CD14-positive monocyte (primary cell): Measurements from ENCODE around the gene HTR2C. TPM values are rescaled to one million over a fixed set of nuclear protein-coding genes. Genes with fewer than 3 reads are reported as not detected.

Source experiments
- DNase-seq, 3 donors: peaks; one replicate each; pipeline ENCODE4 v3.0.0-alpha.2; 2011 to 2022
- H2AFZ ChIP-seq: 2 replicates; pipeline ENCODE4 v1.6.0; 2012; ENCODE audit warnings: mild to moderate bottlenecking, low read depth, low read length, inconsistent platforms; ENCODE audit not compliant: insufficient read depth, poor library complexity, severe bottlenecking
- H3K27ac ChIP-seq, 2 donors: 1 replicate in 1 of 2; 2 replicates in 1 of 2; pipeline ENCODE4 v1.5.1; 2012 to 2013; ENCODE audit warnings: low read length in 2 of 2, control low read depth in 1 of 2, inconsistent platforms in 1 of 2, low read depth in 1 of 2, mild to moderate bottlenecking in 1 of 2
- H3K27me3 ChIP-seq, 2 donors: one replicate each; pipeline versions ENCODE4 v1.6.0 to v1.6.1; 2011 to 2013; ENCODE audit warnings: low read length in 2 of 2; ENCODE audit not compliant: control insufficient read depth in 2 of 2, insufficient read depth in 2 of 2
- H3K36me3 ChIP-seq, 2 donors: replicated peaks in 1 of 2; 1 replicate in 1 of 2; 2 replicates in 1 of 2; pipeline versions ENCODE4 v1.5.1 to v1.6.1; 2012 to 2013; ENCODE audit warnings: low read length in 2 of 2, control low read depth in 1 of 2, inconsistent platforms in 1 of 2, mild to moderate bottlenecking in 1 of 2; ENCODE audit not compliant: insufficient read depth in 2 of 2, control insufficient read depth in 1 of 2
- H3K4me1 ChIP-seq, 2 donors: 1 replicate in 1 of 2; 2 replicates in 1 of 2; pipeline versions ENCODE4 v1.5.1 to v1.6.1; 2012 to 2013; ENCODE audit warnings: low read length in 2 of 2, control low read depth in 1 of 2, inconsistent platforms in 1 of 2, mild to moderate bottlenecking in 1 of 2, moderate library complexity in 1 of 2; ENCODE audit not compliant: insufficient read depth in 2 of 2, control insufficient read depth in 1 of 2
- H3K4me2 ChIP-seq: replicated peaks from 2 replicates; pipeline ENCODE3; 2012; ENCODE audit warnings: low read length, moderate library complexity, mild to moderate bottlenecking; ENCODE audit not compliant: poor library complexity, severe bottlenecking; ENCODE audit errors: extremely low read depth
- H3K4me3 ChIP-seq, 3 experiments: fragments of 200-600 bp in 1 of 3; sonication (generic) in 1 of 3; replicated peaks in 1 of 3; 1 replicate in 2 of 3; 2 replicates in 1 of 3; pipeline ENCODE4 v1.5.1; 2011 to 2013; ENCODE audit warnings: low read length in 3 of 3, mild to moderate bottlenecking in 3 of 3, control low read depth in 2 of 3, low read depth in 2 of 3, inconsistent platforms in 1 of 3, moderate library complexity in 1 of 3
- H3K79me2 ChIP-seq: 2 replicates; pipeline ENCODE4 v1.6.0; 2012; ENCODE audit warnings: mild to moderate bottlenecking, control low read depth, inconsistent platforms, low read length, moderate library complexity; ENCODE audit not compliant: insufficient read depth
- H3K9ac ChIP-seq: 2 replicates; pipeline ENCODE4 v1.6.0; 2017; ENCODE audit warnings: low read length, mild to moderate bottlenecking; ENCODE audit not compliant: insufficient read depth, poor library complexity, severe bottlenecking
- H3K9me3 ChIP-seq, 2 donors: replicated peaks in 1 of 2; 1 replicate in 1 of 2; 2 replicates in 1 of 2; pipeline versions ENCODE4 v1.5.1 to v1.6.1; 2012 to 2013; ENCODE audit warnings: low read length in 2 of 2, control low read depth in 1 of 2; ENCODE audit not compliant: control insufficient read depth in 1 of 2, insufficient read depth in 1 of 2
- H4K20me1 ChIP-seq: 2 replicates; pipeline ENCODE4 v1.6.0; 2012; ENCODE audit warnings: mild to moderate bottlenecking, low read length, control low read depth, moderate library complexity; ENCODE audit not compliant: insufficient read depth
- H3K27ac Mint-ChIP-seq, 7 donors: one replicate each; pipeline ENCODE4 v1.8.0; 2020; ENCODE audit warnings: mild to moderate bottlenecking in 7 of 7, mixed read lengths in 7 of 7, moderate library complexity in 6 of 7, inconsistent platforms in 2 of 7
- H3K27me3 Mint-ChIP-seq, 3 donors: one replicate each; pipeline ENCODE4 v1.8.0; 2021 to 2022; ENCODE audit warnings: low read depth in 3 of 3, mild to moderate bottlenecking in 3 of 3, mixed read lengths in 3 of 3, moderate library complexity in 3 of 3, inconsistent platforms in 1 of 3
- H3K36me3 Mint-ChIP-seq, 2 donors: one replicate each; pipeline ENCODE4 v1.8.0; 2020; ENCODE audit warnings: mixed read lengths in 2 of 2, inconsistent platforms in 1 of 2, mild to moderate bottlenecking in 1 of 2
- H3K4me1 Mint-ChIP-seq: one replicate; pipeline ENCODE4 v1.8.0; 2020; ENCODE audit warnings: mild to moderate bottlenecking, mixed read lengths
- H3K4me3 Mint-ChIP-seq, 2 donors: one replicate each; pipeline ENCODE4 v1.8.0; 2020; ENCODE audit warnings: mild to moderate bottlenecking in 2 of 2, mixed read lengths in 2 of 2, moderate library complexity in 1 of 2
- H3K9me3 Mint-ChIP-seq, 7 donors: one replicate each; pipeline ENCODE4 v1.8.0; 2020 to 2022; ENCODE audit warnings: mixed read lengths in 7 of 7, mild to moderate bottlenecking in 6 of 7, moderate library complexity in 6 of 7, inconsistent platforms in 2 of 7
- CTCF ChIP-seq: fragments of 200-600 bp; IDR thresholded peaks from one replicate; pipeline ENCODE4 v1.8.0; 2022; ENCODE audit warnings: antibody characterized with exemption, mild to moderate bottlenecking
- intact Hi-C, 2 donors: fragments of 100-400 bp; cut with micrococcal nuclease; formaldehyde crosslinking; loops; one replicate each; pipeline versions ENCODE4 v1.15.0 to v1.15.1; 2023
- polyA plus RNA-seq, 3 donors: library from polyadenylated mRNA; depleted of rRNA in 1 of 3; unstranded in 2 of 3; stranded (reverse) in 1 of 3; fragments of 300-500 nt in 2 of 3; fragments of >200 nt in 1 of 3; fragmentation: Illumina TruSeq in 2 of 3; gene quantifications; 1 replicate in 2 of 3; 2 replicates in 1 of 3; pipeline ENCODE4 v1.2.3, GENCODE V29; 2012 to 2021

The HTR2C gene
- polyA plus RNA-seq, 3 donors: 0.04 TPM; not detected in 2

GRCh38 chrX:114924856-114925255 is 341.0 kb downstream of the HTR2C start:
- Histone ChIP-seq H3K4me1 (no peaks in the 10 kb centered on the region), H3K36me3 (no peaks in the 10 kb centered on the region), H3K27me3 (no peaks in the 10 kb centered on the region), H2AFZ (no peak overlapping the region), H3K9me3 (no peaks in the 10 kb centered on the region), H4K20me1 (no peaks in the 10 kb centered on the region), H3K27ac (no peak overlapping the region), H3K4me3 (no peak overlapping the region), H3K79me2 (no peaks in the 10 kb centered on the region), H3K4me2 (no peak overlapping the region), H3K9ac (no peak overlapping the region)
- H3K36me3 Mint-ChIP-seq: no peaks in the 10 kb centered on the region
- H3K9me3 Mint-ChIP-seq: peaks cover 0 to 2% (median 2%) of the 10 kb centered on the region in 7 donors
- TF ChIP-seq CTCF: no peak
- H3K27me3 Mint-ChIP-seq: peaks cover 0 to 5% (median 0%) of the 10 kb centered on the region in 3 donors
- no peak overlapping the region for H3K4me3 Mint-ChIP-seq
- H3K27ac Mint-ChIP-seq: no peak overlapping the region
- no peaks in the 10 kb centered on the region for H3K4me1 Mint-ChIP-seq
- intact Hi-C loops: no loop called here
- DNase-seq: no peak

- H3K9me3 ChIP-seq: peaks cover 8 to 12% of the 10 kb centered on the region in 2 donors
- no peak overlapping the region for H3K4me3 ChIP-seq
- Mint-ChIP-seq H3K9me3 (peaks cover 1 to 27% (median 5%) of the 10 kb centered on the region in 7 donors), H3K4me1 (no peaks in the 10 kb centered on the region), H3K27ac (peak overlapping the region in 1 of 7 donors; percentile 42), H3K36me3 (no peaks in the 10 kb centered on the region), H3K27me3 (peaks cover 0 to 4% (median 0%) of the 10 kb centered on the region in 3 donors), H3K4me3 (no peak overlapping the region)
- no peaks in the 10 kb centered on the region for H3K4me1 ChIP-seq
- H3K9ac ChIP-seq: no peak overlapping the region
- no peak overlapping the region for H3K27ac ChIP-seq
- no peaks in the 10 kb centered on the region for H3K79me2 ChIP-seq
- no peaks in the 10 kb centered on the region for H3K36me3 ChIP-seq
- H3K4me2 ChIP-seq: no peak overlapping the region
- H2AFZ ChIP-seq: no peak overlapping the region
- no peaks in the 10 kb centered on the region for H3K27me3 ChIP-seq
- H4K20me1 ChIP-seq: no peaks in the 10 kb centered on the region
- no peak for TF ChIP-seq CTCF
- intact Hi-C loops: no loop called here
- DNase-seq: no peak
These were observed 346.3 kb downstream of the HTR2C start for GRCh38 chrX:114930227-114930626.
